Measurements from ENCODE around the gene IKZF1.

IKZF1 gene

GRCh38 chr7:50304129-50304910 is at the start of gene IKZF1:
Gene IKZF1, plus strand, starts transcription at chr7:50304716. Its CDS starts 14,346 bp downstream, at chr7:50319062.
- DNase-seq, result no peak

- DNase-seq, result no peak
Measured at GRCh38 chr7:50261593-50261992, 42.9 kb upstream of the IKZF1 start.

- no peak for DNase-seq
Measured at GRCh38 chr7:50262446-50262845, 42.1 kb upstream of the IKZF1 start.

GRCh38 chr7:50262916-50263690 is 41.4 kb upstream of the IKZF1 start:
- DNase-seq, result no peak

- no peak for DNase-seq
Measured at GRCh38 chr7:50264908-50265307, 39.6 kb upstream of the IKZF1 start.

- no peak for DNase-seq
Measured at GRCh38 chr7:50265968-50266634, 38.4 kb upstream of the IKZF1 start.

GRCh38 chr7:50266635-50267386 is 37.7 kb upstream of the IKZF1 start:
- no peak for DNase-seq

- no peak for DNase-seq
Measured at GRCh38 chr7:50267525-50268041, 36.9 kb upstream of the IKZF1 start.

- DNase-seq, result no peak
Measured at GRCh38 chr7:50268223-50268622, 36.3 kb upstream of the IKZF1 start.

- no peak for DNase-seq
Measured at GRCh38 chr7:50268990-50269389, 35.5 kb upstream of the IKZF1 start.

- no peak for DNase-seq
Measured at GRCh38 chr7:50270531-50271018, 33.9 kb upstream of the IKZF1 start.

GRCh38 chr7:50272808-50273207 is 31.7 kb upstream of the IKZF1 start:
- no peak for DNase-seq

GRCh38 chr7:50273301-50273700 is 31.2 kb upstream of the IKZF1 start:
- no peak for DNase-seq

- no peak for DNase-seq
Measured at GRCh38 chr7:50273870-50274269, 30.6 kb upstream of the IKZF1 start.

GRCh38 chr7:50274361-50274760 is 30.2 kb upstream of the IKZF1 start:
- no peak for DNase-seq

- DNase-seq, result no peak
Measured at GRCh38 chr7:50275430-50275829, 29.1 kb upstream of the IKZF1 start.

- DNase-seq, result no peak
Measured at GRCh38 chr7:50276483-50276882, 28.0 kb upstream of the IKZF1 start.

- DNase-seq, result no peak
Measured at GRCh38 chr7:50278120-50278519, 26.4 kb upstream of the IKZF1 start.

GRCh38 chr7:50281680-50282445 is 22.7 kb upstream of the IKZF1 start:
- no peak for DNase-seq

GRCh38 chr7:50282813-50283605 is 21.5 kb upstream of the IKZF1 start:
- no peak for DNase-seq

GRCh38 chr7:50283731-50284130 is 20.8 kb upstream of the IKZF1 start:
- no peak for DNase-seq
